ENCODE results near the gene ARL16. TPM values are rescaled to one million over a fixed set of nuclear protein-coding genes. Genes with fewer than 3 reads are reported as not detected.

ARL16 gene
- total and polyA plus RNA-seq, 11 donors = 10.2 to 23.6 (median 15.9) TPM

DNA sequence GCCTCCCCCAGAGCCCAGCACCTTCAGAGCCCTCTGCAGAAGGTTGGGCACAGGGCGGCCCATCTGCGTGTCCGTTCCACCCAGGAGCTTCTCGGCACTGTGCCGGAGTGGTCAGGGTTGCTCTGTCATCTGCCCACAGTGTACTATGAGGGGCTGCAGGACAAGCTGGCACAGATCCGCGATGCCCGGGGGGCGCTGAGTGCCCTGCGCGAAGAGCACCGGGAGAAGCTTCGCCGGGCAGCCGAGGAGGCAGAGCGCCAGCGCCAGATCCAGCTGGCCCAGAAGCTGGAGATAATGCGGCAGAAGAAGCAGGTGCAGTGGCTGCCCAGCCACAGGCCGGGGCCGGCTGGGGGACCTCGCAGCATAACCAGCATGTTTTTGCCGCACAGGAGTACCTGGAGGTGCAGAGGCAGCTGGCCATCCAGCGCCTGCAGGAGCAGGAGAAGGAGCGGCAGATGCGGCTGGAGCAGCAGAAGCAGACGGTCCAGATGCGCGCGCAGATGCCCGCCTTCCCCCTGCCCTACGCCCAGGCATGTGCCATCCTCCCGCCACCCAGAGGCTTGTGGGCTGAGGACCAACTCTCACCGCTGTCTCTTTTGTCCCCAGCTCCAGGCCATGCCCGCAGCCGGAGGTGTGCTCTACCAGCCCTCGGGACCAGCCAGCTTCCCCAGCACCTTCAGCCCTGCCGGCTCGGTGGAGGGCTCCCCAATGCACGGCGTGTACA is 12.8 kb upstream of the ARL16 start:
- intact Hi-C loops (cut with DNase I) = no loop called here
- Histone ChIP-seq H3K36me3 (peaks cover 6 to 100% (median 90%) of the 10 kb centered on the region in 9 donors), H3K9me3 (no peaks in the 10 kb centered on the region), H3K4me1 (peaks cover 0 to 25% (median 12%) of the 10 kb centered on the region in 12 donors), H3K27me3 (no peaks in the 10 kb centered on the region), H3K27ac (peak overlapping the region in 11 of 12 donors; percentile 22 to 83 (median 72)), H3K4me3 (no peak overlapping the region)
- peak in 1 of 4 donors; percentile 2 for ATAC-seq
- no peak for DNase-seq
- no peak for TF ChIP-seq POLR2A (IDR thresholded peaks at IDR 0.05)
- TF ChIP-seq, protein P1, sequence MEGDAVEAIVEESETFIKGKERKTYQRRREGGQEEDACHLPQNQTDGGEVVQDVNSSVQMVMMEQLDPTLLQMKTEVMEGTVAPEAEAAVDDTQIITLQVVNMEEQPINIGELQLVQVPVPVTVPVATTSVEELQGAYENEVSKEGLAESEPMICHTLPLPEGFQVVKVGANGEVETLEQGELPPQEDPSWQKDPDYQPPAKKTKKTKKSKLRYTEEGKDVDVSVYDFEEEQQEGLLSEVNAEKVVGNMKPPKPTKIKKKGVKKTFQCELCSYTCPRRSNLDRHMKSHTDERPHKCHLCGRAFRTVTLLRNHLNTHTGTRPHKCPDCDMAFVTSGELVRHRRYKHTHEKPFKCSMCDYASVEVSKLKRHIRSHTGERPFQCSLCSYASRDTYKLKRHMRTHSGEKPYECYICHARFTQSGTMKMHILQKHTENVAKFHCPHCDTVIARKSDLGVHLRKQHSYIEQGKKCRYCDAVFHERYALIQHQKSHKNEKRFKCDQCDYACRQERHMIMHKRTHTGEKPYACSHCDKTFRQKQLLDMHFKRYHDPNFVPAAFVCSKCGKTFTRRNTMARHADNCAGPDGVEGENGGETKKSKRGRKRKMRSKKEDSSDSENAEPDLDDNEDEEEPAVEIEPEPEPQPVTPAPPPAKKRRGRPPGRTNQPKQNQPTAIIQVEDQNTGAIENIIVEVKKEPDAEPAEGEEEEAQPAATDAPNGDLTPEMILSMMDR (IDR thresholded peaks at IDR 0.05) = no peak
- 92 to 94% (median 93%) methylated on average over 35 to 40 of the region's 40 CpGs for WGBS, 4 donors

DNA sequence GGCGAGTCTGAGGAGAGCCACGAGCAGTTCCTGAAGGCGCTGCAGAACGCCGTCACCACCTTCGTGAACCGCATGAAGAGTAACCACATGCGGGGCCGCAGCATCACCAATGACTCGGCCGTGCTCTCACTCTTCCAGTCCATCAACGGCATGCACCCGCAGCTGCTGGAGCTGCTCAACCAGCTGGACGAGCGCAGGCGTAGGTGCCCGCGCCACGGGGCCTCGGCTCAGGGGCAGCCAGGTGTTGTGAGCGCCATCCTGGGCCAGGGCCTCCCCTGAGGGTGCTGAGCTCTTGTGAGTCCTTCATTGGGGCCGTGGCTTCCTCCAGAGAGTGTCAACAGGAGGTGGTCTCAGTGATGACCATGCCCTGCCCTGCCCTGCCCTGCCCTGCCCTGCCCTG is 12.2 kb upstream of the ARL16 start:
- Histone ChIP-seq H3K27ac (no peak overlapping the region), H3K4me3 (no peak overlapping the region), H3K36me3 (peaks cover 6 to 100% (median 90%) of the 10 kb centered on the region in 9 donors), H3K9me3 (no peaks in the 10 kb centered on the region), H3K27me3 (no peaks in the 10 kb centered on the region), H3K4me1 (peaks cover 0 to 19% (median 6%) of the 10 kb centered on the region in 12 donors)
- TF ChIP-seq, protein P1 (IDR thresholded peaks at IDR 0.05) = no peak
- intact Hi-C loops (cut with DNase I) = no loop called here
- DNase-seq (no peak), ATAC-seq (no peak)
- 93 to 96% (median 94%) methylated on average over 13 to 22 of the region's 22 CpGs for WGBS, 4 donors

DNA sequence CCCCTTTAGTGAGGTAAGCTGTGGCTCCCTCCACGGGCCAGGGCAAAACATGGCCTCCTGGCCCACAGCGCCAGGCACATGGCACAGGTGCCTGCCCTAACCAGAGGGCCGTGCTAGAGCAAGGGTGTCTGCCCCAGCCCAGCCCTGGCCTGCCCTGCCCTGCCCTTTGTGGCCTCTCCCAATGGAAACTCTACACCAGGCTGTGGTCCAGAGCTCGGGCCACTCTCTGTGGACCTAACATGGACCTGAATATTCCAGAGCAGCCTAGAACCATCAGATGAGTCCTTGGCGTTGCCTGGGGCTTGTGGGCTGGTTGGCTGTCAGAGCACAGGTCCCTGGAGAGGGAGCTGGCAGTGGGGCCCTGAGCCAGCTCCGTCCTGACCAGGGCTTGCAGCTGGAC is 11.6 kb upstream of the ARL16 start:
- WGBS, 4 donors = 84 to 91% (median 87%) methylated on average over 6 of the region's 6 CpGs
- Histone ChIP-seq H3K27me3 (no peaks in the 10 kb centered on the region), H3K4me1 (peaks cover 0 to 17% (median 5%) of the 10 kb centered on the region in 12 donors), H3K27ac (no peak overlapping the region), H3K36me3 (peaks cover 6 to 100% (median 92%) of the 10 kb centered on the region in 9 donors), H3K4me3 (no peak overlapping the region), H3K9me3 (no peaks in the 10 kb centered on the region)
- no peak for TF ChIP-seq POLR2A (IDR thresholded peaks at IDR 0.05)
- TF ChIP-seq, protein P1 (IDR thresholded peaks at IDR 0.05) = no peak
- ATAC-seq (no peak), DNase-seq (no peak)
- intact Hi-C loops (cut with DNase I) = no loop called here

DNA sequence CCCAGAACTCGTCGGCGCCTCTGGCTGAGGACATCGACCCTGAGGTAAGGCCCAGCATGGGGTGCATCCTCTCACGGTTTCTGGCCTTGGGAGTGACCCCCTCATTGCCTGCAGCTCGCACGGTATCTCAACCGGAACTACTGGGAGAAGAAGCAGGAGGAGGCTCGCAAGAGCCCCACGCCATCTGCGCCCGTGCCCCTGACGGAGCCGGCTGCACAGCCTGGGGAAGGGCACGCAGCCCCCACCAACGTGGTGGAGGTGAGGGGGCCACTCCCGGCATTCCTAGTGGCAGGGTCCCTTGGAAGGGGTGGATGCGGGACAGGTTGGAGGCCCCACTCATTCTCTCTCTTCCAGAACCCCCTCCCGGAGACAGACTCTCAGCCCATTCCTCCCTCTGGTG is 11.2 kb upstream of the ARL16 start:
- WGBS, 4 donors = 89 to 95% (median 94%) methylated on average over 19 of the region's 19 CpGs
- ATAC-seq (no peak), DNase-seq (no peak)
- H3K27ac ChIP-seq = no peak overlapping the region
- H3K4me3 ChIP-seq = no peak overlapping the region
- peaks cover 0 to 17% (median 5%) of the 10 kb centered on the region in 12 donors for H3K4me1 ChIP-seq
- intact Hi-C loops (cut with DNase I) = no loop called here
- peaks cover 6 to 100% (median 94%) of the 10 kb centered on the region in 9 donors for H3K36me3 ChIP-seq
- no peaks in the 10 kb centered on the region for H3K27me3 ChIP-seq
- no peak for TF ChIP-seq POLR2A (IDR thresholded peaks at IDR 0.05)
- TF ChIP-seq, protein P1 (IDR thresholded peaks at IDR 0.05) = no peak
- no peaks in the 10 kb centered on the region for H3K9me3 ChIP-seq

Measured in heart left ventricle (tissue), 16 donors.